Measurements from ENCODE around the gene MRPL42. TPM values are rescaled to one million over a fixed set of nuclear protein-coding genes. Genes with fewer than 3 reads are reported as not detected.
A peak's percentile ranks its signal among the peaks of the same experiment; 100 is the strongest.

Gene MRPL42
- total and polyA plus RNA-seq, 2 donors from 2014 or later, result 57.6 to 66.7 TPM

DNA sequence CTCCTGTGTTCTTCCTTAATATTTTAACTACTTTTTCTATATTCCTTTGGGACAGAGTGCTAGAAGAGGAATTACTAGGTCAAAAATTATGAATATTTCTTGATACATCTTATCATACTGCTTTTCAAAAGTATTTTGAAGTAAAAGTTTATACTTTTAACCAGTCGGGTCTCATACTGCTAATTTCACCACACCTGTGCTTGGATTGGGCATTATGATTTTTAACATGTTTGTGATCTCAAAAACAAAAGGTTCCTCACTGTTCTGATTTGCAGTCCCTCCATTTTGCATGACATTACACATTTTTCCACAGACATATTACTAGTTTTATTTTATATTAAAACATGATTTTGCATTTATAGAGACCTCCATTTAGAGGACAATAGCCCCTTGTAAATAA is 32.9 kb downstream of the MRPL42 start:
- no peak for FAIRE-seq
- Histone ChIP-seq H3K9ac (ENCODE audit: low read length in 3 of 3) (no peak overlapping the region), H3K27ac (ENCODE audit: low read depth in 2 of 2, low read length in 2 of 2) (no peak overlapping the region), H3K27me3 (ENCODE audit: control insufficient read depth, insufficient read depth, low read length) (no peaks in the 10 kb centered on the region), H3K4me3 (ENCODE audit: low read length in 3 of 3) (no peak overlapping the region), H3K36me3 (ENCODE audit: control insufficient read depth in 2 of 3, insufficient read depth in 3 of 3, low read length in 3 of 3) (peaks cover 0 to 2% (median 0%) of the 10 kb centered on the region in 3 donors), H3K9me3 (ENCODE audit: control insufficient read depth in 2 of 3, insufficient read depth in 1 of 3, low read length in 3 of 3) (no peaks in the 10 kb centered on the region), H3K4me1 (ENCODE audit: control insufficient read depth in 2 of 3, insufficient read depth in 2 of 3, low read depth in 1 of 3, low read length in 3 of 3) (no peaks in the 10 kb centered on the region)
- no peak for DNase-seq
- intact Hi-C loops (cut with DNase I), result loop anchor here (5.0 to 10.0 kb wide), 2 partner anchors 65 to 602 kb away; no protein-coding TSS in a partner anchor
- TF ChIP-seq, protein P1, sequence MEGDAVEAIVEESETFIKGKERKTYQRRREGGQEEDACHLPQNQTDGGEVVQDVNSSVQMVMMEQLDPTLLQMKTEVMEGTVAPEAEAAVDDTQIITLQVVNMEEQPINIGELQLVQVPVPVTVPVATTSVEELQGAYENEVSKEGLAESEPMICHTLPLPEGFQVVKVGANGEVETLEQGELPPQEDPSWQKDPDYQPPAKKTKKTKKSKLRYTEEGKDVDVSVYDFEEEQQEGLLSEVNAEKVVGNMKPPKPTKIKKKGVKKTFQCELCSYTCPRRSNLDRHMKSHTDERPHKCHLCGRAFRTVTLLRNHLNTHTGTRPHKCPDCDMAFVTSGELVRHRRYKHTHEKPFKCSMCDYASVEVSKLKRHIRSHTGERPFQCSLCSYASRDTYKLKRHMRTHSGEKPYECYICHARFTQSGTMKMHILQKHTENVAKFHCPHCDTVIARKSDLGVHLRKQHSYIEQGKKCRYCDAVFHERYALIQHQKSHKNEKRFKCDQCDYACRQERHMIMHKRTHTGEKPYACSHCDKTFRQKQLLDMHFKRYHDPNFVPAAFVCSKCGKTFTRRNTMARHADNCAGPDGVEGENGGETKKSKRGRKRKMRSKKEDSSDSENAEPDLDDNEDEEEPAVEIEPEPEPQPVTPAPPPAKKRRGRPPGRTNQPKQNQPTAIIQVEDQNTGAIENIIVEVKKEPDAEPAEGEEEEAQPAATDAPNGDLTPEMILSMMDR (IDR thresholded peaks at IDR 0.05; ENCODE audit: borderline replicate concordance, extremely low read depth, insufficient read depth), result no peak

GRCh38 chr12:93500667-93501066 is 33.4 kb downstream of the MRPL42 start:
- H3K27me3 ChIP-seq (ENCODE audit: control insufficient read depth, insufficient read depth, low read length), result no peaks in the 10 kb centered on the region
- FAIRE-seq (no peak), DNase-seq (no peak)
- H3K4me3 ChIP-seq (ENCODE audit: low read length in 3 of 3), result no peak overlapping the region
- TF ChIP-seq, protein P1 (IDR thresholded peaks at IDR 0.05; ENCODE audit: borderline replicate concordance, extremely low read depth, insufficient read depth), result no peak
- peaks cover 0 to 2% (median 0%) of the 10 kb centered on the region in 3 donors for H3K36me3 ChIP-seq (ENCODE audit: control insufficient read depth in 2 of 3, insufficient read depth in 3 of 3, low read length in 3 of 3)
- no peaks in the 10 kb centered on the region for H3K9me3 ChIP-seq (ENCODE audit: control insufficient read depth in 2 of 3, insufficient read depth in 1 of 3, low read length in 3 of 3)
- intact Hi-C loops (cut with DNase I), result loop anchor here (5.0 to 10.0 kb wide), 2 partner anchors 64 to 602 kb away; no protein-coding TSS in a partner anchor
- no peak overlapping the region for H3K9ac ChIP-seq (ENCODE audit: low read length in 3 of 3)
- H3K27ac ChIP-seq (ENCODE audit: low read depth in 2 of 2, low read length in 2 of 2), result no peak overlapping the region
- no peaks in the 10 kb centered on the region for H3K4me1 ChIP-seq (ENCODE audit: control insufficient read depth in 2 of 3, insufficient read depth in 2 of 3, low read depth in 1 of 3, low read length in 3 of 3)

GRCh38 chr12:93502802-93503623 is 35.7 kb downstream of the MRPL42 start:
- TF ChIP-seq, protein P1 (IDR thresholded peaks at IDR 0.05; ENCODE audit: borderline replicate concordance, extremely low read depth, insufficient read depth), result peak; percentile 68
- Histone ChIP-seq H3K4me1 (ENCODE audit: control insufficient read depth in 2 of 3, insufficient read depth in 2 of 3, low read depth in 1 of 3, low read length in 3 of 3) (no peaks in the 10 kb centered on the region), H3K36me3 (ENCODE audit: control insufficient read depth in 2 of 3, insufficient read depth in 3 of 3, low read length in 3 of 3) (no peaks in the 10 kb centered on the region), H3K9ac (ENCODE audit: low read length in 3 of 3) (no peak overlapping the region), H3K27ac (ENCODE audit: low read depth in 2 of 2, low read length in 2 of 2) (no peak overlapping the region), H3K27me3 (ENCODE audit: control insufficient read depth, insufficient read depth, low read length) (no peaks in the 10 kb centered on the region), H3K9me3 (ENCODE audit: control insufficient read depth in 2 of 3, insufficient read depth in 1 of 3, low read length in 3 of 3) (no peaks in the 10 kb centered on the region), H3K4me3 (ENCODE audit: low read length in 3 of 3) (no peak overlapping the region)
- intact Hi-C loops (cut with DNase I), result loop anchor here (5.0 to 10.0 kb wide), 2 partner anchors 62 to 599 kb away; no protein-coding TSS in a partner anchor
- peak in 3 of 5 donors; percentile 48 to 67 (median 49) for DNase-seq
- FAIRE-seq, result peak; percentile 45
